Neuronal stem cell (in vitro differentiated cells): ENCODE results near the gene CX3CL1. TPM values are rescaled to one million over a fixed set of nuclear protein-coding genes. Genes with fewer than 3 reads are reported as not detected.
A peak's percentile ranks its signal among the peaks of the same experiment; 100 is the strongest.

ENCODE experiments used
- DNase-seq: peaks from one replicate; pipeline ENCODE4 v3.0.0-alpha.2; 2013; ENCODE audit warnings: low spot score
- H2AFZ ChIP-seq: one replicate; pipeline ENCODE4 v1.6.1; 2013; ENCODE audit warnings: mild to moderate bottlenecking, low read length, inconsistent platforms
- H2AK5ac ChIP-seq: 2 replicates; pipeline ENCODE4 v1.6.1; 2013; ENCODE audit warnings: low read depth, mild to moderate bottlenecking, inconsistent platforms, low read length, moderate library complexity, mixed read lengths
- H2BK120ac ChIP-seq: 2 replicates; pipeline ENCODE4 v1.6.1; 2013; ENCODE audit warnings: low read depth, mild to moderate bottlenecking, inconsistent platforms, low read length, moderate library complexity, mixed read lengths
- H2BK12ac ChIP-seq: one replicate; pipeline ENCODE4 v1.6.1; 2013; ENCODE audit warnings: low read length, inconsistent platforms
- H2BK15ac ChIP-seq: 2 replicates; pipeline ENCODE4 v1.6.1; 2013; ENCODE audit warnings: mild to moderate bottlenecking, low read length, inconsistent platforms, mixed read lengths
- H2BK5ac ChIP-seq: one replicate; pipeline ENCODE4 v1.6.1; 2013; ENCODE audit warnings: inconsistent platforms, mild to moderate bottlenecking, low read length, moderate library complexity
- H3K14ac ChIP-seq: one replicate; pipeline ENCODE4 v1.6.1; 2013; ENCODE audit warnings: low read length, inconsistent platforms
- H3K18ac ChIP-seq: 2 replicates; pipeline ENCODE4 v1.6.1; 2013; ENCODE audit warnings: low read length, inconsistent platforms
- H3K23ac ChIP-seq: 2 replicates; pipeline ENCODE4 v1.6.1; 2013; ENCODE audit warnings: low read depth, mild to moderate bottlenecking, mixed read lengths, low read length, inconsistent platforms; ENCODE audit not compliant: poor library complexity
- H3K27ac ChIP-seq: replicated peaks from 3 replicates; pipeline ENCODE4 v1.5.1; 2013; ENCODE audit warnings: low read length, inconsistent platforms
- H3K27me3 ChIP-seq, 3 experiments: 2 replicates each; pipeline ENCODE4 v1.6.1; 2013; ENCODE audit warnings: low read length in 3 of 3, mild to moderate bottlenecking in 2 of 3, inconsistent platforms in 1 of 3, low read depth in 1 of 3, mixed read lengths in 1 of 3, moderate library complexity in 1 of 3; ENCODE audit not compliant: control insufficient read depth in 3 of 3, insufficient read depth in 3 of 3
- H3K36me3 ChIP-seq, 2 donors: replicated peaks in 1 of 2; 2 replicates each; pipeline ENCODE4 v1.6.1; 2013; ENCODE audit warnings: low read length in 2 of 2; ENCODE audit not compliant: control insufficient read depth in 2 of 2, insufficient read depth in 2 of 2
- H3K4ac ChIP-seq: 2 replicates; pipeline ENCODE4 v1.6.1; 2013; ENCODE audit warnings: inconsistent platforms, mild to moderate bottlenecking, low read length, moderate library complexity
- H3K4me1 ChIP-seq, 2 donors: 1 replicate in 1 of 2; 2 replicates in 1 of 2; pipeline ENCODE4 v1.6.1; 2013; ENCODE audit warnings: low read length in 2 of 2, low read depth in 1 of 2; ENCODE audit not compliant: control insufficient read depth in 2 of 2, insufficient read depth in 1 of 2
- H3K4me2 ChIP-seq: one replicate; pipeline ENCODE4 v1.6.1; 2013; ENCODE audit warnings: mild to moderate bottlenecking, low read length, inconsistent platforms; ENCODE audit not compliant: insufficient read depth, poor library complexity, severe bottlenecking
- H3K4me3 ChIP-seq, 2 donors: 2 replicates each; pipeline ENCODE4 v1.5.1; 2013; ENCODE audit warnings: low read length in 2 of 2, mild to moderate bottlenecking in 2 of 2, inconsistent platforms in 1 of 2, moderate library complexity in 1 of 2
- H3K79me1 ChIP-seq: one replicate; pipeline ENCODE4 v1.6.1; 2013; ENCODE audit warnings: low read depth, mild to moderate bottlenecking, inconsistent platforms, low read length, moderate library complexity
- H3K9ac ChIP-seq: one replicate; pipeline ENCODE4 v1.6.1; 2013; ENCODE audit warnings: mild to moderate bottlenecking, low read depth, low read length, inconsistent platforms; ENCODE audit not compliant: poor library complexity
- H3K9me3 ChIP-seq, 2 donors: replicated peaks in 1 of 2; 2 replicates each; pipeline versions ENCODE3 to v1.6.1; 2013; ENCODE audit warnings: low read length in 2 of 2, mild to moderate bottlenecking in 2 of 2, inconsistent platforms in 1 of 2, low read depth in 1 of 2, mixed read lengths in 1 of 2, moderate library complexity in 1 of 2; ENCODE audit not compliant: control insufficient read depth in 2 of 2, insufficient read depth in 1 of 2
- H4K8ac ChIP-seq: one replicate; pipeline ENCODE4 v1.6.1; 2013; ENCODE audit warnings: low read depth, mild to moderate bottlenecking, inconsistent platforms, low read length, moderate library complexity
- H4K91ac ChIP-seq: one replicate; pipeline ENCODE4 v1.6.1; 2013; ENCODE audit warnings: low read length, low read depth, mild to moderate bottlenecking, inconsistent platforms; ENCODE audit not compliant: poor library complexity
- WGBS, 2 donors: extraction: QIAGEN DNeasy Blood & Tissue Kit; methylation state at CpG; one replicate each; pipeline ENCODE4 v1.1.7; 2013; ENCODE audit warnings: missing lambda C conversion rate in 2 of 2, mixed read lengths in 1 of 2; ENCODE audit not compliant: insufficient read length in 2 of 2, insufficient replicate concordance in 1 of 2; ENCODE audit errors: extremely low coverage in 2 of 2; 5-methylcytosine and 5-hydroxymethylcytosine counted together
- polyA plus RNA-seq, 2 experiments: library from polyadenylated mRNA; stranded (reverse); fragments of 200-250 nt; gene quantifications; one replicate each; pipeline ENCODE4 v1.2.3, GENCODE V29; 2013

CX3CL1 gene
- 3.6 TPM for polyA plus RNA-seq (2013, experiment 1 of 2)
- 3.7 TPM for polyA plus RNA-seq (2013, experiment 2 of 2)

GRCh38 chr16:57372372-57373116, at the start of gene CX3CL1:
CX3CL1 (plus strand) TSS chr16:57372490; CDS start chr16:57372569, 79 bp downstream.
- DNase-seq, result no peak
- H3K4me3 ChIP-seq, result peak within 1 kb of the TSS; percentile 70 to 71

GRCh38 chr16:57324749-57325148, 47.5 kb upstream of the CX3CL1 start:
- H3K23ac ChIP-seq, result no peak overlapping the region

More at GRCh38 chr16:57372372-57373116, at the start of gene CX3CL1:
- peak within 1 kb of the TSS; percentile 88 for H4K91ac ChIP-seq
- WGBS, 2 donors, result no CpG with 5 or more reads among the region's 23 CpGs
- H2BK5ac ChIP-seq, result peak within 1 kb of the TSS; percentile 84
- peak within 1 kb of the TSS; percentile 39 for H2BK120ac ChIP-seq
- peak within 1 kb of the TSS; percentile 98 for H2AK5ac ChIP-seq
- H3K79me1 ChIP-seq, result no peaks in the 10 kb centered on the region
- H2BK12ac ChIP-seq, result peak within 1 kb of the TSS; percentile 89
- peak within 1 kb of the TSS; percentile 97 for H3K14ac ChIP-seq
- peak within 1 kb of the TSS; percentile 95 for H3K18ac ChIP-seq
- peak within 1 kb of the TSS; percentile 74 for H4K8ac ChIP-seq
- no peaks in the 10 kb centered on the region for H3K27me3 ChIP-seq
- peak within 1 kb of the TSS; percentile 72 for H3K27ac ChIP-seq
- H3K36me3 ChIP-seq, result no peaks in the 10 kb centered on the region
- peak within 1 kb of the TSS; percentile 76 for H2BK15ac ChIP-seq
- H2AFZ ChIP-seq, result peak within 1 kb of the TSS; percentile 97
- peak within 1 kb of the TSS; percentile 96 for H3K4ac ChIP-seq
- H3K23ac ChIP-seq, result peak within 1 kb of the TSS; percentile 76
- no peaks in the 10 kb centered on the region for H3K9me3 ChIP-seq
- H3K4me1 ChIP-seq, result peaks cover 30 to 32% of the 10 kb centered on the region in 2 donors
- H3K4me2 ChIP-seq, result peak within 1 kb of the TSS; percentile 71
- H3K9ac ChIP-seq, result peak within 1 kb of the TSS; percentile 85

GRCh38 chr16:57325458-57325857, 46.8 kb upstream of the CX3CL1 start:
- no peak overlapping the region for H4K91ac ChIP-seq
- no peak overlapping the region for H2BK12ac ChIP-seq
- no peaks in the 10 kb centered on the region for H3K4me1 ChIP-seq
- no peak overlapping the region for H2BK5ac ChIP-seq
- H3K9me3 ChIP-seq, result no peaks in the 10 kb centered on the region
- no peak overlapping the region for H3K4me2 ChIP-seq
- no peak overlapping the region for H4K8ac ChIP-seq
- WGBS, 2 donors, result no CpG with 5 or more reads among the region's 1 CpG
- no peak overlapping the region for H3K14ac ChIP-seq
- no peak for DNase-seq
- no peak overlapping the region for H2AK5ac ChIP-seq
- no peak overlapping the region for H3K9ac ChIP-seq
- H3K36me3 ChIP-seq, result no peaks in the 10 kb centered on the region
- H3K18ac ChIP-seq, result no peak overlapping the region
- H3K79me1 ChIP-seq, result no peaks in the 10 kb centered on the region
- H2BK15ac ChIP-seq, result no peak overlapping the region
- no peaks in the 10 kb centered on the region for H3K27me3 ChIP-seq
- H3K23ac ChIP-seq, result no peak overlapping the region
- no peak overlapping the region for H3K4me3 ChIP-seq
- H3K27ac ChIP-seq, result no peak overlapping the region
- H2BK120ac ChIP-seq, result no peak overlapping the region
- H2AFZ ChIP-seq, result no peak overlapping the region
- no peak overlapping the region for H3K4ac ChIP-seq

More at GRCh38 chr16:57324749-57325148, 47.5 kb upstream of the CX3CL1 start:
- Histone ChIP-seq H2BK5ac (no peak overlapping the region), H3K9me3 (no peaks in the 10 kb centered on the region), H4K91ac (no peak overlapping the region), H3K4ac (no peak overlapping the region), H2BK15ac (no peak overlapping the region), H3K36me3 (no peaks in the 10 kb centered on the region), H4K8ac (no peak overlapping the region), H3K27me3 (no peaks in the 10 kb centered on the region), H3K4me2 (no peak overlapping the region), H2BK120ac (no peak overlapping the region), H3K18ac (no peak overlapping the region), H3K79me1 (no peaks in the 10 kb centered on the region), H3K4me1 (no peaks in the 10 kb centered on the region), H3K4me3 (no peak overlapping the region), H3K9ac (no peak overlapping the region), H2BK12ac (no peak overlapping the region), H3K14ac (no peak overlapping the region), H2AK5ac (no peak overlapping the region), H2AFZ (no peak overlapping the region), H3K27ac (no peak overlapping the region)
- WGBS, 2 donors, result no CpG with 5 or more reads among the region's 2 CpGs
- no peak for DNase-seq

GRCh38 chr16:57329718-57330327, 42.5 kb upstream of the CX3CL1 start:
- H3K4me2 ChIP-seq, result no peak overlapping the region
- H2BK120ac ChIP-seq, result no peak overlapping the region
- peaks cover 0 to 4% (median 0%) of the 10 kb centered on the region in 3 experiments for H3K27me3 ChIP-seq
- no peak overlapping the region for H3K9ac ChIP-seq
- H3K79me1 ChIP-seq, result no peaks in the 10 kb centered on the region
- no peak overlapping the region for H3K27ac ChIP-seq
- H3K9me3 ChIP-seq, result no peaks in the 10 kb centered on the region
- no peak overlapping the region for H3K14ac ChIP-seq
- no peak overlapping the region for H2BK12ac ChIP-seq
- no peak overlapping the region for H2AFZ ChIP-seq
- H4K91ac ChIP-seq, result no peak overlapping the region
- no peaks in the 10 kb centered on the region for H3K4me1 ChIP-seq
- H3K4me3 ChIP-seq, result no peak overlapping the region
- H4K8ac ChIP-seq, result no peak overlapping the region
- no peak overlapping the region for H3K18ac ChIP-seq
- H2BK5ac ChIP-seq, result no peak overlapping the region
- H3K36me3 ChIP-seq, result no peaks in the 10 kb centered on the region
- H2BK15ac ChIP-seq, result no peak overlapping the region
- DNase-seq, result no peak
- no peak overlapping the region for H2AK5ac ChIP-seq
- no peak overlapping the region for H3K4ac ChIP-seq
- WGBS, 2 donors, result no CpG with 5 or more reads among the region's 8 CpGs
- H3K23ac ChIP-seq, result no peak overlapping the region
